ENCODE results near the gene ABCG1.

ABCG1 gene

DNA sequence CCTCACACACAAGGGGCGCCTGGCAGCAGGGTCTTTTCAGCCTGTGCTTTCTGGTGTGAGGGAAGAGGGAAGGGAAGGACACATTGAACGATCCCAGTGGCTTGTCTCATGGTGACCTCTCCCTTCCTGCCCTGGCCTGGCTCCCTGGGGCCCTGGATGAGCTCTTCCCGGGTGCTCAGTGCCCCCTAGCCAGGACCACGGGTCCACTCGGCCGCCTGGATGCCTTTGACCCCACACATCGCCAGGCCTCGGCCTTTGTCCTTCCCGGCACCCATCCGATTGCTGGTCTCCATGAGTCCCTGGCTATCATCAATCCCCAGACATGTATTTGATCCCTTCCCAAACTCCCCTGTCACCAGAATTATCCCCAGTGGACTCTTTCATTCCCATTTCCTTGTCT, 102.3 kb downstream of the ABCG1 start:
- DNase-seq (no peak), ATAC-seq (no peak)

DNA sequence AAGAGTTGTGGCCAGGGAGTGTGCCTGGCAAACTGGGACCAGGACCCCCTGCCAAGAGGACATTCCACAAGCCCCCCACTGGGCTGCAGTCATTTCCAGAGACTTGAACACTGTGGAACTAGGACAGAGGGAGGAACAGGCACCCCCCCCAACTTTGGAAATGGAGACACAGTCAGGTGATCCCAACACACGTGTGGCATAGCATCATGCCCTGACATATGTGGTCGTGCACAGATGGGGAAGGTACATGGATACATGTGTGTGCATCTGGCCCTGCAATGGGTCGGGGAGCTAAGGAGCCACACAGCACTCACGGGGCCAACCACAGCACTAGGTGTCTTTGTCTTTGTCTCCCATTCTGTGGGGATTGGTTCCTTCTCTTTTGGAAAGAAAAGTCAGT, 102.9 kb downstream of the ABCG1 start:
- no peak for ATAC-seq
- no peak for DNase-seq

DNA sequence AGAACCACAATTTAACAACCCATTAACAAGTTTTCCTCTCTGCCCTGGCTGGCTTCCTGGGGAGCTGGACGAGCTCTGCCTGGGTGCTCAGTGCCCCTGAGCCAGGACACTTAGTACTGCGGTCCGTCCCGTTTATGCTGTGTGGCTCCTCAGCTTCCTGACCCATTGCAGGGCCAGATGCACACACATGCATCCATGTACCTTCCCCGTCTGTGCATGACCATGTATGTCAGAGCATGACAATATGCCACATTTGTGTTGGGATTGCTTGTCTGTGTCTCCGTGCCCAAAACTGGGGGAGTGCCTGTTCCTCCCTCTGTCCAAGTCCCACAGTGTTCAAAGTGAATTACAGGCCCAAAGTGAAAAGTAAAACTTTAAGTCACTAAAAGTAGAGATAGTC, 106.0 kb downstream of the ABCG1 start:
- DNase-seq = no peak
- no peak for ATAC-seq

DNA sequence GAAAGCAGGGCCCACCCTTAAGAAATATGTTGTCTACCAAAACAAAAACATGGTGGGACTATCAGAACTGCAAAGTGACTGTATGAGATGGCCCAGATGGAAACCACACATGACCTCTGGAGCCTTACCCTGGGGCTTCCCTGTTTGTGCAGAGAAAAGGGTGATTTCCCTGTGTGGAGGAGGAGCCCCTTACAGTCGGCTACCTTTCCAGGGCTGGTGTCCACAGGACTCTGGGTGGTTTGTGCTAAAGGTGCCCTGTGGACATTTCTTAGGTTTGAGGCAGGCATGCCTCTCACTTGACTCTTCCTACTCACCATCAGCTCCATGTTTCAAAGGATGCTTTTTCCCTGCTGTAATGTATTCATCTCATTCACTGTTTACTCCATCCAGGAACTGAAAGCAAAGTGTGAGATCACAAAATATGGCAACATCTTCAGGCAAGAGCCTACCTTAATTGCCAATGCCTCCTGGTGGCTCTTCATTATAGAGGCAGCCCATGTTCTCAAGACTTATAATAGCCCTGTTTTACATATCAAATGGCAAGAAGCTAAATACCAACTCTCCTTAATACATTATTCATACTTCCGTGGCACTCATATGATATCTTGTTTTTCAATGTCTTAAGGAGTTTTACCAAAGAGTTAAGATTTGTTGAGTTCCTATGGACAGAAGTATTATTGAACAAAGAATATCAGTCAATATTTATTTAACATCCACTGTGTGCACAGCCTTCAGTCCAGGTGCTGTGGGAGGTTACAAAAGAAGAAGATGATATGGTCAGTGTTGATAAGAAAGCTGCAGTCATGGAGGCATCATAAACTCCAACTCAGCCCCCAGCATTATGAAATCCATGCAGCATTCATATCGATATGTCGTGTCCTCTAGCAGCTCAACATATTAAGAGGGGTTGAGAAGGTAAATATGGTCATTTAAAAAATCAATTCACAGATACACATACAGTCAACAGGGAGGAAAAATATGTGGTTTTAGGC, 111.7 kb downstream of the ABCG1 start:
- ATAC-seq (no peak), DNase-seq (no peak)

DNA sequence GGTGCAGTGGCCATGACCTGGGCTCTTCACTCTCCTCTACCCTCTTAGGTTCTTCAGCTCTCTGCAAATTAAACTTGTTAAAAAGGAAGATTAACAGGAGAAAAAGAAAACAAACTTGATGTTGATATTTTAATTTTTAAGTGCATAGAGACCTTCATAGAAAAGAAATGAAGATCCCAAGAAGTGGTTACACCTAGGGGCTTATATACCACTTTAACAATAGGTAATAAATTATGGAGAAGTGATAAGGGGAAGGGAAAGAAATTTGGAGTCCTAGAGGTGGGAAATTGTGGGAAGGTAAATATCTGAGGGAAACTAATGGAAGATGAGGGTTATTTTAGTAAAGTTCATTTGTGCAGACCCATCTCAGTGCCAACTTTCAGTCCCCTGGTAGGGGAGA, 112.7 kb downstream of the ABCG1 start:
- DNase-seq = no peak
- no peak for ATAC-seq

DNA sequence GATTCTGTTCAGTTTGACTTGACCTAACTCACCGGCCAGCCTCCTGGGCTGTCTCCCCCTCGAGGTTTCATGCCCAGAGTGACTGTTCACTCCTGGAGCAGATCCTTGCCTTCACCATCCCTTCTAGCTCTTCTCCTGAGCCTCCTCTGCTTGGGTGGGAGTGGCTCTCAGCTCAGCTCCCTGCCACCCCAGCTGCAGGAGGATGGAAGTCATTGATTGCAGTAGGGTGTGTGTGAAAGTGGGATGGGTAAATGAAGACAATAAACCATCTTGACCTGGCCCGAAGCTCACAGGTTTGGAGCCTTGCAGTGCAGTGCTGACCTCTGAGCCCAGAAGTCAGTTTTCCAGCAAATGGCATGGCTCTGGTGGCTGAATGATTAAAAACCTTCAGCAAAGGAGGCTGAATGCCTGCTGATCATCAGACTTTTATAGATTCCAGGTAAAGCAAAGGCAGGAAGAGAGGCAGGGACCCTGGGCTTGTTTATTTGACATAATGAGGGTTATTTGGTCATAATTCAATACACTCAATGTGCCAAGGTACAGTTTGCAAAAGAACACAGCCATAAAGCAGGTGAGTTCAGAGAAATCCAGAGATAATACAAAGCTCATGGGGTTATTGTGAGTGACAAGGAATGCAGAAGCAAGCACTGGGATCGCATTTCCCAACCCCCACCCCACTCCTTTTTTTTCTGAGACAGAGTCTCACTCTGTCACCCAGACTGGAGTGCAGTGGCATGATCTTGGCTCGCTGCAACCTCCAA, 113.8 kb downstream of the ABCG1 start:
- ATAC-seq = no peak
- no peak for DNase-seq

DNA sequence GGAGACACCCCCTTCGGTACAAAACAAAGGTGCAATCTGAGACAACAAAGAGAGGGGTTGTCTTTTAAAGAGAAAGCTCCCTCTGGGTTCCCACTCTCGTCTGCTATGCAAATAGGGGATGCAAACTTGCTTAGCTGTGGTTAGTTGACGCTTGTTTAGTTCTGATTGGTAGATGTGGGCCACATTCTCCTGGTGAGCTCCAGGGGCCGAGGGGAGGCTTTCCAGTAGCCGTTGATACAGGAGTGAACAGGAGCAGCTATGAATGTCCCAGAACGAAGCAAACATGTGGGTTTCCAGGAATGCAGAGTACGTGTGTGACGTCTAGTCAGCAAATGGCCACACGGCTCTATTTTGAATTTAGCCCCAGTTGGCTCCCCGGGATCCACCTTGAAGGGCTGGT, 117.1 kb downstream of the ABCG1 start:
- DNase-seq (no peak), ATAC-seq (no peak)

DNA sequence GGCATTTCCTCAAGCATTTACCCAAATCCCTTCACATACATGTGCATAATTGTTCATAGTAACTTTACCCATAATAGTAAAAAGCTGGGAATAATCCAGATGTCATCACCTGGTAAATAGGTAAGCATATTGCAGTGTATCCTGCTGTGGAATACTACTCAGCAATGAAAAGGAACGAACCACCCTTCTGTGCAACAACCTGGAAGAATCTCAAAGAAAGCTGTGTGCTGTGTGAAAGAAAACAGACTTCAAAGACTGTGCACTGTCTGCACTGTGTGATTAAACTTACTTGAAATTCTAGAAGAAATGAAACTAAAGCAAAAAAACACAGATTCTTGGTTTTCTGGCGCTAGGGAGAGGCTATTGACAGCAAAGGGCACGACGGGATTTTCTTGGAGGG, 118.3 kb downstream of the ABCG1 start:
- ATAC-seq = no peak
- no peak for DNase-seq

DNA sequence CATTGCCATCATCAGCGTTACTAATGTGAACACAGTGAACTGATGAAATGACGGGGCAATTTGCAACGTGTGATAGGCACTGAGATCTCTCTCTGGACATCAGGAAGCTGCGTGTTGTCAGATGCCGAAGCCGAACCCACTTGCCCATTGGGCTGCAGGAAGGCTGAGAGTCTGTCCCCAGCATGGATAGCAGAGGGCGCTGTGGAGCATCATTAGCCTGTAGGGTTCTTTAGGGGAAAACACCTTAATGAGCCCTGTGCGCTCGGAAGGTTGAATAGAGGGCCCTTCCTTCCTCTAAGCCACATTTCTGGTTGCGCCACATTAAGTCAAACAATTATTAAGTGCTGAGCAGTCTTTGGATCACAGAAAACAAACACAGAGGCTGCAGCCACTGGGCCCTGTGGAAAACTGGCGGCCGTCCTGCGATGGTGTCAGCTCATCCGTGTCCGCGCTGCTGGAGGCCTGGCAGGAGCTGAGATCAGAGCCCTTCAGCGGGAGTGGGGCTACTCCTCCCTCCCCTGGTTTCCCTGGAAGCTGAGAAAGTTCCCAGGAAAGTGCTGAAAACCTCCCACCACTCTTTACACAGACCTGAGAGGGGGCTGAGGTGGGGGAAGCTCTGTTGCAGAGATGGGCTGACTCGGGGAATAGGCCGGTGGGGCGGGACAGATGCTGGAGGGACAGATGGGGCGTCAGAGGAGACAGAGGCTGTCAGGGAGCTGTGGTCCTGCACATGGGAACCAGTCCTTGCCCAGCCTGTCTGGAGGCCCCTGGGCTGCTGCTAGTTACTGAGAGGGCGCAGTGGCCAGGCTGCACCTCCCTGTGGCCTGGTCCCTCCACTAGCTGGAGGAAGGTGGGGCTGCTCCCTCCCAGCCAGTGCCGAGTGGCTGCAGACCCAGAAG, 119.1 kb downstream of the ABCG1 start:
- ATAC-seq (peak; percentile 84), DNase-seq (peak; percentile 87)

DNA sequence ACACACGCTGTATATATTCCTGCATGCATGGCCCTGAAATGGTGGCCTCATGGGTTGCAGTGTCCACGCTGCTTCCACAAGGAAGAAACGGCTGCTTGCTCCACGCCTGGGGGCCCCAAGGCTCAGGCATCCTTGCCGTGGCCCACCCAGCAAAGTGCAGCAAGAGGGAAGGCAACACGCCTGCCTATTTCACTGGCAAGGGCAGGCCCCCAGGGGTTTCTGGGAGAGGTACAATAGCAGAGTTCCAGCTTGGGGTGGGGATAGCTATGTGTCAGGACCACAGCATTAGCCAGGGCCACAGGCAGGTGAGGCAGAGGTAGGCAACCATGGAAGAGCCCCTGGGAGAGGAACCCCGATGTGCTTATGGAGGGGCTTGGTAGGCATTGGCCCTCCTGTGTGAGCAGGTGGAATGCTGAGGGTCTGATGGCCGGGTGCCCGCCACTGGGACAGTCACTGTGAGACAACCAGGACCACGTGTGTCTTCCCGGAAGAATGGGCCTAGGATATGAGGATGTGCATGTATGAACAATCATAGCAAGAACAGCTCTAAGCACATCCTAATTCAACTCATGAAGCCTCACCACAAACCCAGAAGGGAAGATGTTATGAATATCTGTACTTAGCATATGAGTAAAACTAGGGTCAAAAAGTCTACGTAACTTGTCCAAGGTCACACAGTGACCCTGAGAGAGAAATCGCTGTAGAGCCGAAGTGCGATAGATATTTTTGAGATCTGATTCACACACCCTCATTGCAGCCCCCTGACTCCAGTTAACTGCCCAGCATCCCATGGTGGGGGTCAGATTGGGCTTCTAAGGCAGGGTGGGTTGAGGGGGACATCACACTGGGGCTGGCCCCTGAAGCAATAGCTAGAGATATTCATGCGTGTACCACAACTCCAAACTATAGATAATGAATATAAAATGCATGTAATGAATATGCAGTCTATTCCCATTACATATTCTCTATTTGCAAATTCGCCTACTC, 120.1 kb downstream of the ABCG1 start:
- ATAC-seq = peak; percentile 26
- no peak for DNase-seq

DNA sequence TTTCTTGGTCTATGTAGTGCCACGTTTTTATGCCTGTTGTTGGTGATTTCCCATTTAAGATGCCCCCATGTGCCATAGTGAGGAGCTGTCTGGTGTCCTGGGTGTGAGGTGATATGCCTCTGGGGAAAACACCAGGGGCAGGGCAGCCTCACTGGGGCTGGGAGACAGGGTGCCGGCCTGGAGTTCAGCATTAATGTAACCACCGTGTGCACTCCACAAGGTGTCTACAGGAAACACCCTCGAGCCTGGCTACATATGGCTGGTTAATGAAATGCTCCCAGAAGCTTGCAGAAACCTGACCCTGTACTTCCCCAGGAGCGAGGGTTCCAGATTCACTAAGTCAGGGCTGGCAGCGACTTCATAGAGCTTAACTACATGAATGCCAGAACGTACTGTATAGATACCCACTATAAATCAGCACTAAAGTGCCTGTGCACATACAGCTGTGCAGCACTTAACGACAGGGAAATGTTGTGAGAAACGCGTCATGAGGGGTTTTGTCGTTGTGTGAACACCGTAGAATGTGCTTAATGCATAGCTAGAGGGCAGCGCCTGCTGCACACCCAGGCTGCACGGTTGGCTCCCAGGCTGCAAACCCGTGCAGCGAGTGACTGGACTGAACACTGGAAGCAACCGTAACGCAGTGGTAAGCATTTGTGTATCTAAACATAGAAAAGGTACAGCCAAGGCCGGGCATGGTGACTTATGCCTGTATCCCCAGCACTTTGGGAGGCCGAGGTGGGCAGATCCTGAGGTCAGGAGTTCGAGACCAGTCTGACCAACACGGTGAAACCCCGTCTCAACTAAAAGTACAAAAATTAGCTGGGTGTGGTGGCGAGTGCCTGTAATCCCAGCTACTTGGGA, 121.5 kb downstream of the ABCG1 start:
- no peak for DNase-seq
- ATAC-seq = no peak

DNA sequence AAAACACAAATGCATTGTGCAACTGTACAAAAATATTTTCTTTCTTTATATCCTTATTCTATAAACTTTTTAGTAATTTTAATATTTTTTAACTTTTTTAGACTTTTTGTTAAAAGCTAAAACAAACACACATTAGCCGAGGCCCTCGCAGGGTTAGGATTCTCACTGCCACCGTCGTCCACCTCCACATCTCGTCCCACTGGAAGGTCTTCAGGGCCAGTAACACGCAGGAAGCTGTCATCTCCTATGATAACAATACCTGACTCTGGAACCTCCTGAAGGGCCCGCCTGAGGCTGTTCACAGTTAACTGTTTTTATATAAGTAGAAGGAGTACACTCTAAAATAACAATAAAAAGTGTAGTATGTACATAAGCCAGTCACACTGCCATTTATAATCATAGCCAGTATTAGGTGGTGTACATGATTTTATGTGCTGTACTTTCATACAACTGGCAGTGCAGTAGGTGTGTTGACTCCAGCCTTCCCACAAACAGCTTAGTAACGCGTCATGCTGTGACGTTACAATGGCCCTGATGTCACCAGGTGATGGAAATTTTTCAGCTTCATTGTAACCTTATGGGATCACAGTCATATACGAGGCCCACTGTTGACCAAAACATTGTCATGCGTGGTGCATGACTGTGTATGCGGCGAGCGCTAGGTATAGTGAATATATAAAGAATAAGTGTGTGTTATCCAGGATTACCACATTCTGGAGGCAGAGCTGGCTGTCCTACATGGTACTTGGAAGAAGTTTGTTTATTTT, 123.0 kb downstream of the ABCG1 start:
- ATAC-seq (no peak), DNase-seq (no peak)

DNA sequence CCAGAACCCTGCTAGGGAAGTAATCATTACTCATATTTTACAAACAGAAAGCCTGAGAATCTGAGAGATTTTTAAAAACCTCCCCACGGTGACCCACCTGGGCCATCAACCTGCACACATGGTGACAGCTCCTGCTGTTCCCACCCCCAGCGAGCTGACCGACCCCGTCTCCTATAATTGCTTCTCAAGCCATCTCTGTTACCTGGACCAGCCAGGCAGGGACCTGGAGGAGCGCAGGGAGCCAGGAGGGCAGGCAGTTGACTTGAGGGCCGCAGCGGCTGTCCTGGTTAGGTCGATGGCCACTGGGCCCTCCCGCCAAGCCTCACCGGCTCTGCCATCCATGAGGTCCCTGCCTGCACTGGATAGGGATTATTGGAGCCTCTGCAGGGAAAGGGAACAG, 124.2 kb downstream of the ABCG1 start:
- ATAC-seq (no peak), DNase-seq (no peak)

DNA sequence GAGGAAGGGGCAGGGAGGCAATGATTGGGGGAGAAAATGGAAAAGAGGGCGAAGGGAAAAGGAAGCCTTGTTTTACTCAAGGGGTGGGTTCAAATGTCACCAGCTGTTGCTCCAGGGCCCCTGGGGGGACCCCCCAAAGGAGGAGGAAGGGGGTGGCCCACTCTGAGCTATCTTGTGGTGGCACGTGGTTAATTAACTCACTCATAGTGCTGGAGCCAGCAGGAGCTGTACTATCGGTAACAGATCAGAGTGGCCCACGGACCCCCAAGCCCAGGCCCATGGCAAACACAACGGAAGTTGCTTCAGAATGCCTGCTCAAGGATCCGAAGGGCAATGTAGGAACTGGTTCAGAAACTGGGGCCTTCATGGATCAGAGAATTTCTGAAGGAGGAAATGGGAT, 124.6 kb downstream of the ABCG1 start:
- ATAC-seq (no peak), DNase-seq (no peak)

DNA sequence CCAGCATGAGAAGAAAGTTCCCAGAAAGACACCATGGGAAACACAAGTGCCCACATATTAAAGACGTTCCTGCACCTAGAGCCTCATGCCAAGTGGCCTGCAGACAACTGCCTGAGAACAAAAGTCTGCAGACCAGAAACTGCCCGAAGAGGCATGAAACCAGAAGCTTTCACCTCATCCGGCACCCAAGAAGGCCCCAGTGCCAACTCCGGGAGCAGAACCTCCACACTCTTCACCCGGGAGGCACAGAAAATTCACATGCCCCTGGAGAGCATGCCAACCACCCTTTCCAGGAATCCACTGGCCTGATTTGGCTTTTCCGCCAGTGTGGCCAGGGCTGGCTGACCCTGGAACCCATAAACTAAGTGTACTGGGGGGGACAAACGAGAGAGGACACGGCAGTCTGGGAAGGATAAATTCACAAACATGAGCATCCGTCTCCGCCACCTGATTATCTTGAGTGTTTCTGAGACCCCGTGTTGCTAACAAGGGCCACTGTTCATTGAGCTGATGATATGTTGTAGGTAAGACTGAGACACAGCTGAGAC, 125.1 kb downstream of the ABCG1 start:
- ATAC-seq (no peak), DNase-seq (no peak)

DNA sequence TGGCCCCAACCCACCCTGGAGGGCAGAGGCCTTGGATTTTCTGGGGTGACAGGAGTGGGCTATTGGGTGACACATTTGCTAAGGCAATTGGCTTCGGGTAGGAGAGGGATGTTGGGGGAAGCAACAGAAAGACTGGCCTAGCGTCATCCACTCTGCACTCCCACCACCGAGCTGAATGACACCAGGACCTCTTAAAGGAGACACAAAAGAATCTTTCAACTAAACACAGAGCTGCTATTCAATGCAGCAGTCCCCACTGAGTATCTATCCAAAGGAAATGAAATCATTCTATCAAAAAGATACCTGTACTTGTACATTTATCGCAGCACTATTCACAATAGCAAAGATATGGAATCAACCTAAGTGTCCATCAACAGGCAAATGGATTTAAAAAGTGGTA, 125.7 kb downstream of the ABCG1 start:
- DNase-seq = no peak
- ATAC-seq = no peak

DNA sequence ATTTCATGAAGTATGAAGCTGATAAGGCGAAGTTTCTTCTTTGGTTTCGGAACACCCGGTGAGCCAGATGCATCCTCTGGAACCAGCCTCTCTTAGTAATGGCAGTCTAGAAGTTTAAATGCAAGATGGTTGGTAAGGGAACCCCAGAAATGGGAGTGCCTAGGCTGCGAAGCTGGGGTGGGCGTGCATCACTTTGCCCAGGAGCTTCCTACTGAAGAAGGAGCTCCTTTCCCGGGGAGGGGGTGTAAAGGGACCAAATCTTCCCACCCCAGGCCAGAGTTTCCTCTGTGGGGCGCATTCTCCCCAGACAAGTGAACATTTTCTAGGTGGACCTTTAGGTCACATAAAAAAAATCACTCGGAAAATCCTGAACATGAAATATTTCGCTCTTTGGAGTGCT, 127.5 kb downstream of the ABCG1 start:
- DNase-seq = no peak
- no peak for ATAC-seq
